ENCODE measurements around the gene OBI1.

OBI1 gene

GRCh38 chr13:78587395-78587794, 71.6 kb downstream of the OBI1 start:
- no peak for DNase-seq (ENCODE audit: low spot score)

GRCh38 chr13:78586706-78587105, 72.2 kb downstream of the OBI1 start:
- DNase-seq (ENCODE audit: low spot score) = no peak

DNA sequence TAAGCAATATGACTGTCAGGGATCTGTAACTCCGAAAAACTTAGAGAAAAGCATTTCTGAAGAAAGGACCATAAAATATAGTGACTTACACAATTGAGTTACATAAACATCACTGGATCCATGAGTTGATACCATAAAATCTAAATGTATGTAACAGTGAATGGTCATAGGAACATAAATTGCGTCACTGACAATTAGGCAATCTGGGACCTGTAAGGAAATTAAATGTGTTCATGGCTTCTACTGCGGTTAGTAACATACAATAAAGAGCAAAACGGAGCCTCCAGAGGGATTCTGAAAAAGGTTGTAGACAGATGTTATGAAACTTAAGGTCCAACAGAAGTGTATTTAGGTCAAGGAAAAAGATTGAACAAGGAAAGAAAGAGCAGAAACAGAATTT, 82.7 kb downstream of the OBI1 start:
- no peak for DNase-seq (ENCODE audit: low spot score)

GRCh38 chr13:78572459-78572858, 86.5 kb downstream of the OBI1 start:
- no peak for DNase-seq (ENCODE audit: low spot score)

DNA sequence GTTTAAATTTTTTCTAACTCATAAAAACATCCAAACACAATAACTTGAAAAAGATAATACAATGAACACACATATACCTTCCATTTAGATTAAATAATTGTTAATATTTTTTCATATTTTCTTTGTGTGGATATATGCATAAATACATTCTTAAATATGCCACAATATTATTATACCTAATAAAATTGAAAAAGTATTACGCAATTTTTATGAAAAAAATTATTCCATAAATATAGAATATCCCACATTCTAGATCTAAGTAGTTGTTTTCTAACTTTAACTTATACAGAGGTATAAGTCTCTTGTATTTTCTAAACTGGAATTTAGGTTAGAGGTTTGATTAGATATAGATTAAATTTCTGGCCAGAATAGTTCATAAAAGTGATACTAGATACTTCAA, 89.9 kb downstream of the OBI1 start:
- DNase-seq (ENCODE audit: low spot score) = no peak

DNA sequence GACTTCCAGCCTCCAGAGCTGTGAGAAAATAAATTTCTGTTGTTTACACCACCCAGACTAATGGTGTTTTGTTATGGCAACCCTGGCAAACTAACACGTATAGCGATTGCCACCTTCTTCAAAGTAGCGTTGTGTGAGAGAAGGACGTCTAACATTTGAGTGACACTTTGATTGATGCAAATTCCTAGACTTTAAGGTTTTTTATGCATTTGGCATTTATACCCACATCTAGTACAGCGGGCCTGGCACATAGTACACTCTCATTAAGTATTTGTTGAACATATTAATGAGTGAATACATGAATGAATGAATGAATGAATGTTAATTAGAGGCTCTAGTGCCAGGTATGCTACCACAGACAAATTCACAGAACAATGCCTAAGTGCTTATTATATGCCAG, 92.3 kb downstream of the OBI1 start:
- no peak for DNase-seq (ENCODE audit: low spot score)

All from AG08396 (cell line).